ENCODE measurements around the gene NAT14.
"Not testable (repeated sequence)": the region's sequence is repeated elsewhere in the genome, so short reads cannot be mapped to it uniquely, and the experiment has no call there.

NAT14 gene

DNA sequence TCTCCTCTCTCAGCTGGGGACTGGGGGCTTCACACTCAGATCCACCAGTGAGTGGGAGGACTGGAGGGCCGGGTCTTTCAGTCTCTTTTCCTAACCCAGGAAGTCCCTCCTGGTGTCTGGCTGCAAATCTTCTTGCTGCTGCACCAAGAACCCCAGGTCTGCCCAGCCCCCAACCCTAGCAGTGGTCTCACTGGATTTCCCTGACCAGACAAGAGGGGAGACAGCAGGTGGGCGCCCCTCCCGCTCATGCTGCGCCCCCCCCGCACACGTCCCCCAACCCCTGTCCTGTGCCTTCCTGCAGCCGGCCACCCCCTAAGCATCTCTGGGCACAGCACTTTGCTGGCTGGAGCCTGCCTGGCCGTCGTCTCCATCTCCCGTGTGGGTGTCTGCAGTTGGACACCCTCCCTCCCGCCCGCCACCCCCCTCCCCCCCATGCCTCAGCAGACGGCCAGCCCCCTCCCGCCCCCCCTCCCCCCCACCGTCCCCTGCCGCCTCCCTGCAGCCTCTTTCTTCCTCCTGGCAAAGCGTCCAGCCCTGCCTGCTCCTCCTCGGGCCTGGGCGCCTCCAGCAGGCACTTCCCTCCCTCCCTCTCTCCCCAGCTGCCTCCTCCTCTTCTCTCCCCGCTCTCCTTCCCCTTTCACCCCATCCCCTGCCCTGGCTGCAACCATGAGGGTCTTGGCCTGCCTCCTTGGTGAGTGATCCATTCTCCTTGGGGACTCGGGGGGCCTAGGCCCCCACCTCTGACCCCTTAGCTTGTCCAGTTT, 3.1 kb downstream of the NAT14 start, which contains the start of gene SSC5D:
Gene SSC5D (plus strand): TSS at position 513 of the 764 bp plus-strand sequence. CDS start 154 bp downstream, at position 667.
- DNase-seq: no peak

DNA sequence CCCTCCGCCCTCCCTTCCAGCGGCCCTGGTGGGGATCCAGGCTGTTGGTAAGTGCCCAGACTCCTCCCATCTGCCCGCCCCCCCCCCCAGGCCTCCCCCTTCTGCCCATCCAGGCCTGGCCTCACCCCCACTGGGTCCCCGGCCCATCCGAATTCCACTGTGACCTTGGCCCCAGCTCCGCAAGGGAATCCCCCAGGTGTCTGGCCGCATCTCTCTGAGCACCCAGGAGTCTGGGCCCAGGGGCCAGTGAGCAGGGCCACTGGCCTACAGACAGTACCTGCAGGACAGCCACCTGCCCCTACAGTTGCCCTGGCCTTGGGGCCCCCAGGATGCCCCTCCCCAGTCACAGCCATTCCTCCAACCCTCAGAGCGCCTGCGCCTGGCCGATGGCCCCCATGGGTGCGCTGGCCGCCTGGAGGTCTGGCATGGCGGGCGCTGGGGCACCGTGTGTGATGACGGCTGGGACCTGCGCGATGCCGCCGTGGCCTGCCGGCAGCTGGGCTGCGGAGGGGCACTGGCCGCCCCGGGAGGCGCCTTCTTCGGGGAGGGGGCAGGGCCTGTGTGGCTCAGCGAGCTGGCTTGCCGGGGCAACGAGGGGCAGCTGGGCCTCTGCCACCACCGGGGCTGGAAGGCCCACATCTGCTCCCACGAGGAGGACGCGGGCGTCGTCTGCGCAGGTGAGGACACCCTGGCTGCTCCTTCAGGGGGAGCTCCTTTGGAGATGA, 4.2 kb downstream of the NAT14 start:
- DNase-seq: no peak

- no peak for DNase-seq
Measured at GRCh38 chr19:55489711-55490477, 4.9 kb downstream of the NAT14 start.

GRCh38 chr19:55490478-55491432, 5.8 kb downstream of the NAT14 start:
- DNase-seq: no peak

DNA sequence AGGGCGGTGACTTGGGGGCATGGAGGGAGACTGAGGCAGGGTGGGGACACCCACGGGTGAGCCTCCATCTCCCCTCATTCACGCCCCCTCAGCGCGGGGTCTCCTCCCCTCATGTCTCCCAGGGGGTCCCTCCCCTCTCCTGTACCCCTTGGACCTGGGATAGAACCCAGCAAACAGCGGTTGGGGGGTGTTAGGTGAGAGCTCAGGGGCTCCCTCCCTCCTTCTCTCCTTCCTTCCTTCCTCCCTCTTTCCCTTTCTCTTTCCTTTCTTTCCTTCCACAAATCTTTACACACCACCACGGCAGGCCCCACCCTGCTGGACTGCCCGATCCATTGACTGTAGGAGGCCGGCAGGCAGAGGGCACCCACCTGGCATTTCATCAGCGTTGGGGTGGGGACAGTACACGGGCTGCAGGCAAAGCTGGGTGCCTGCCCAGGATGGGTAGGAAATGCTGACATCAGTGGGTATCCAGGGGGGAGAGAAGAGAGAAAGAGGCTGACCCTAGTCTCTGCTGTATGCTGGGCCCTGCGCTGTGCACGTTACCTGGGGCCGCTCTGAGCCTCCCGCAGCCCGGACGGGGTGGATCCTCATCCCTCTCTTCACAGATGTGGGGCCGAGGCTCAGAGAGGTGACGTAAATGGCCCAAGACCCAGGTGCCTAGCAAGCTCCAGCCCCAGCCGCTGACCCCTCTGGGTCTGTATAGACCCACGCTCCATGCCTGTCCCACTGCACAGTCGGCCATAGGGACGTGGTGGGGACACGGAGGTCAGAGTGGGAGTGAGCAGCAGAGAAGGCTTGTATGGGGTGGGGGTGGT, 6.8 kb downstream of the NAT14 start:
- DNase-seq: no peak

GRCh38 chr19:55492362-55492944, 7.5 kb downstream of the NAT14 start:
- DNase-seq: no peak

GRCh38 chr19:55493052-55493644, 8.2 kb downstream of the NAT14 start:
- no peak for DNase-seq

GRCh38 chr19:55493645-55494171, 8.7 kb downstream of the NAT14 start:
- DNase-seq: no peak

- no peak for DNase-seq
Measured at GRCh38 chr19:55494172-55494761, 9.3 kb downstream of the NAT14 start.

DNA sequence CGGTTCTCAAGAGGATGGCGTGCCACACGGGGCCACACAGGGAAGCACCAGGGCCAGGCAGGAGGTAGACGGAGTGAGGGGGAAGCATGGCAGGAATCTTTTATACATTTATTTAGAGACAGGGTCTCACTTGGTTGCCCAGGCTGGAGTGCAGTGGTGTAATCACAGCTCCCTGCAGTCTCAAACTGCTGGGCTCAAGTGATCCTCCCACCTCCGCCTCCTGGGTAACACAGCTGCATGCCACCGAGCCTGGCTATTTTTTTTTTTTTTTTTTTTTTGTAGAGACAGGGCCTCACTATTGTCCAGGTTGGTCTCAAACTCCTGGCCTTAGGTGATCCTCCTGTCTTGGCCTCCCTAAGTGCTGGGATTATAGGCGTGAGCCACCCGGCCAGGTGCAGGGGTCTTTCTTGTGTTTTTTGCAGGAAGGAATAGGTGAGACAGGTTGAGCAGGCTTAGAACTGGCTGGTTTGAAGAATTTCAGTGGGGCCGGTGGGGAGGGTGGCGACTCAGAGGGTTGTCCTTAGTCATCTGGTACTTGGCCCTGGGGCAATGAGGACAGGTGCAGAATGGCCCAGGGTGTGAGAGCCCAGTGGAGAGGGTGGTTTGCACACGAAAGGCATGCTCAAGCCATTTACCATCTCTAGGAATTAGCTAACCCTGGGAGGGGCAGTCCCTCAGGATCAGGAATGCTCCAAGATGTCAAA, 10.8 kb downstream of the NAT14 start:
- no peak for DNase-seq

- DNase-seq: not testable (repeated sequence)
Measured at GRCh38 chr19:55496820-55497219, 11.8 kb downstream of the NAT14 start.

- no peak for DNase-seq
Measured at GRCh38 chr19:55497763-55498162, 12.8 kb downstream of the NAT14 start.

- no peak for DNase-seq
Measured at GRCh38 chr19:55498246-55498840, 13.4 kb downstream of the NAT14 start.

GRCh38 chr19:55500368-55500952, 15.5 kb downstream of the NAT14 start:
- no peak for DNase-seq

GRCh38 chr19:55502197-55502952, 17.4 kb downstream of the NAT14 start:
- DNase-seq: no peak

- no peak for DNase-seq
Measured at GRCh38 chr19:55503157-55503501, 18.1 kb downstream of the NAT14 start.

DNA sequence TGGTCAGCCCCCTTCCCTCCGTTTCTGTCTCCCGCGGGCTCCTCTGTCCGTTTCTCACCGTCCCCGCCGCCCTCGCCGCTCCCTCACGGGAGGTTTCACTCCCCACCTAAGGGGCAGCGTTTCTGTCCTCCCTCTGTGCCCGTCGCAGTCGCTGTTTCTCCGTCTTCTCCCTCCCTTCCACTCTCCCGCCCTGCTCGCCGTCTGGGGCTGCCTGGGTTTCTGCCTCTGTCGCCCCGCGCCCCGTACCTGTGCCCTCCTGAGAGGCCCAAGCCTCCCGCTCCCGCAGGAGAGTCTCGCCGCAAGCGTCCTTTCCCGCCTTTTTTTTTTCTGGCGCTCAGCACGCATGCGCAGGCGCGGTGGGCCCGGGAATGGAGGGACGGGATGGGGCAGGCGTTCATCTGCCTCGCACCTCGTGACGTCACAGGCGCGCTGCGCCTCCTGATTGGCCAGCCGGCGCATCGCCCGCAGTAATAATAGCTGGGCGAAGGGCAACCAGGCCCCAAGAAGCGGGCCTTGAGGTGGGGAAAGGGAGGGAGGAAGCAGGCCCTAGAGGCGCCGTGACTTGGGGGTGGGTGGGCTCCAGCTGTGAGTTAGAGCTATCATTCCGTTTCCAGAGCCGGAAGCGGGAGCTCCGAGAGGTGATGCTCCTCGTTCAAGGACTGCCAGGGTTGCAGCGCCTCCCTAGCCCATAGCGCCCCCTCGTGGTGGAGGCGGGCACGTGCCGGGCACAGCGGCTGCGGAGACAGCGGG, 18.7 kb downstream of the NAT14 start:
- peak; percentile 94 for DNase-seq
